ENCODE data around the gene TOB1. TPM values are rescaled to one million over a fixed set of nuclear protein-coding genes. Genes with fewer than 3 reads are reported as not detected.

Gene TOB1
- total and polyA plus RNA-seq, 2 of the 4 experiments (the other 2 are of a cell fraction) = 4.3 to 9.0 TPM

DNA sequence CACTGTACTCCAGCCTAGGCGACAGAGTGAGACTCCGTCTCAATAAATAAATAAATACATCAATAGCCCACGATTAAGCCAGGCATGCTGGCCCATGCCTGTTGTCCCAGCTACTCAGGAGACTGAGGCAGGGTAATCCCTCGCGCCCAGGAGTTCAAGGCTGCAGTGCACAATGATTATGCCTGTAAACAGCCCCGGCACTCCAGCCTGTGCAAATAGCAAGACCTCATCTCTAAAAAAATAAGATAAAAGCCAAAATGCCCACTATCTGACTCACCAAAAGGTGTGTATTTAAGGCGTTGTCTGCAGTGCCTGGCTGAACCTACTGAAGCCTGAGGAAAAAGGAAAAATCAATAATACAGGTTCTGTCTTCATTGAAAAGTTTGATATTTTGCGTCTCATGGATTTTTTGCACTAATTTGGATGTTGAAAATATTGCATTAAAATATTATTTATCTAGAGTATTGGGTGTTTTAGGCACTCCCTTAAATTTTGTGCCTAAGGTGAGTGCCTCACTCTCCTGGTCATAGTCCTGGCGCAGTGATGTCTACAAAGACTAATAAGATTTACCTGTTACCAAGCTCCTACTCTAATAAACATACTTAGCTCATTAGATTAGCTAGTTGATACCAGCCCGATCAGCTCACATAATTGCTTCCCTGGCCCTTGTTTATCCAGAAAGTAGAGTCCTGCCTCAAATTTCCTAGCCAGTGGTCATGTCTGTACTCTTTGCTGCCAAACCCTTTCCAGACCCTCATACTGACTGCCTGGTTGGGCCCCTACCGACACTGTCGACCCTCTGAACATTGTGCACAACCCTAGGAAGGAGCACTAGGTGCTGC, 24.7 kb upstream of the TOB1 start (continued):
- TF ChIP-seq MAFK (IDR thresholded peaks at IDR 0.05; ENCODE audit: low read depth, low read length) = no peak

GRCh38 chr17:50889528-50890118, 23.5 kb upstream of the TOB1 start:
- in situ Hi-C loops (cut with MboI; ENCODE audit: low sequenced_read_pairs) = no loop called here
- no peak overlapping the region for H3K4ac ChIP-seq (ENCODE audit: low read depth, low read length)
- POLR2A ChIA-PET (ENCODE audit: unreplicated experiment) = no interaction called here
- H3K36me3 ChIP-seq (ENCODE audit: control insufficient read depth, insufficient read depth, low read length) = no peaks in the 10 kb centered on the region
- H2AFZ ChIP-seq (replicated peaks; ENCODE audit: low read length, poor library complexity) = no peak overlapping the region
- no peak overlapping the region for H2BK20ac ChIP-seq (ENCODE audit: low read depth, low read length)
- no peaks in the 10 kb centered on the region for H3K9me3 ChIP-seq (ENCODE audit: control insufficient read depth, insufficient read depth, low read length)
- H3K4me3 ChIP-seq (ENCODE audit: insufficient read depth, low read depth, low read length) = no peak overlapping the region
- ATAC-seq (ENCODE audit: low read depth) (no peak), DNase-seq (no peak)
- no peak overlapping the region for H2BK15ac ChIP-seq (ENCODE audit: low read depth, low read length)
- H3K27me3 ChIP-seq (ENCODE audit: control insufficient read depth, insufficient read depth, low read length) = peaks cover 26% of the 10 kb centered on the region
- 100% methylated on average over 2 of the region's 3 CpGs; no CpG with 5 or more reads in 1 of the 2 experiments for WGBS, 2 experiments (ENCODE audit: extremely low coverage in 2 of 2, insufficient read length in 1 of 2)
- H4K5ac ChIP-seq (ENCODE audit: low read depth, low read length) = no peak overlapping the region
- no peak overlapping the region for H4K8ac ChIP-seq (ENCODE audit: low read depth in 2 of 2, low read length in 2 of 2)
- dilution Hi-C loops (cut with HindIII; ENCODE audit: low sequenced_read_pairs, unreplicated experiment) = no loop called here
- no peak overlapping the region for H3K14ac ChIP-seq (replicated peaks; ENCODE audit: low read depth, low read length)
- BruUV-seq (replicated peaks) = no TSS peak
- H2BK5ac ChIP-seq (ENCODE audit: low read depth, low read length, poor library complexity, severe bottlenecking) = no peak overlapping the region
- H3K56ac ChIP-seq (ENCODE audit: extremely low read depth, insufficient read depth, low read length) = no peak overlapping the region
- H3K9ac ChIP-seq (ENCODE audit: low read depth, low read length) = no peak overlapping the region
- no peak overlapping the region for H2BK120ac ChIP-seq (ENCODE audit: low read depth, low read length)
- H3K18ac ChIP-seq (ENCODE audit: low read depth, low read length) = no peak overlapping the region
- intact Hi-C loops (cut with micrococcal nuclease) = no loop called here
- H3K4me2 ChIP-seq (ENCODE audit: low read depth, low read length) = no peak overlapping the region
- H2AK9ac ChIP-seq (replicated peaks; ENCODE audit: low read depth, low read length, poor library complexity) = no peak overlapping the region
- H2AK5ac ChIP-seq (ENCODE audit: low read depth, low read length) = no peak overlapping the region
- no peaks in the 10 kb centered on the region for H4K20me1 ChIP-seq (ENCODE audit: insufficient read depth, low read length)
- no peak overlapping the region for H3K27ac ChIP-seq (ENCODE audit: insufficient read depth, low read length)
- H3K9me1 ChIP-seq (ENCODE audit: insufficient read depth, low read length) = 0 out of 2 replicates have a peak, but pooled peaks cover 3% of the 10 kb centered on the region
- CTCF ChIA-PET = no interaction called here
- H3K79me1 ChIP-seq (ENCODE audit: low read depth in 1 of 2, low read length in 2 of 2) = no peaks in the 10 kb centered on the region
- peaks cover 2% of the 10 kb centered on the region for H3K4me1 ChIP-seq (ENCODE audit: control insufficient read depth, insufficient read depth, low read length)
- H4K91ac ChIP-seq (ENCODE audit: insufficient read depth, low read depth, low read length) = no peak overlapping the region
- H3K23ac ChIP-seq (ENCODE audit: low read depth, low read length) = no peak overlapping the region
- no peak for TF ChIP-seq BHLHE40 (IDR thresholded peaks at IDR 0.05; ENCODE audit: low read depth, low read length)
- TF ChIP-seq SMC3 (IDR thresholded peaks at IDR 0.05; ENCODE audit: low read depth, low read length) = no peak
- TF ChIP-seq MAZ (IDR thresholded peaks at IDR 0.05; ENCODE audit: borderline replicate concordance, low read depth, low read length) = no peak
- TF ChIP-seq, protein P1, sequence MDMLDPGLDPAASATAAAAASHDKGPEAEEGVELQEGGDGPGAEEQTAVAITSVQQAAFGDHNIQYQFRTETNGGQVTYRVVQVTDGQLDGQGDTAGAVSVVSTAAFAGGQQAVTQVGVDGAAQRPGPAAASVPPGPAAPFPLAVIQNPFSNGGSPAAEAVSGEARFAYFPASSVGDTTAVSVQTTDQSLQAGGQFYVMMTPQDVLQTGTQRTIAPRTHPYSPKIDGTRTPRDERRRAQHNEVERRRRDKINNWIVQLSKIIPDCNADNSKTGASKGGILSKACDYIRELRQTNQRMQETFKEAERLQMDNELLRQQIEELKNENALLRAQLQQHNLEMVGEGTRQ (IDR thresholded peaks at IDR 0.05; ENCODE audit: low read depth, low read length) = no peak
- TF ChIP-seq CEBPB (IDR thresholded peaks at IDR 0.05; ENCODE audit: low read depth, low read length) = no peak
- TF ChIP-seq POLR2A (IDR thresholded peaks at IDR 0.05; ENCODE audit: low read depth, low read length) = no peak
- no peak for TF ChIP-seq MAFK (IDR thresholded peaks at IDR 0.05; ENCODE audit: low read depth, low read length)
- TF ChIP-seq, protein P2, sequence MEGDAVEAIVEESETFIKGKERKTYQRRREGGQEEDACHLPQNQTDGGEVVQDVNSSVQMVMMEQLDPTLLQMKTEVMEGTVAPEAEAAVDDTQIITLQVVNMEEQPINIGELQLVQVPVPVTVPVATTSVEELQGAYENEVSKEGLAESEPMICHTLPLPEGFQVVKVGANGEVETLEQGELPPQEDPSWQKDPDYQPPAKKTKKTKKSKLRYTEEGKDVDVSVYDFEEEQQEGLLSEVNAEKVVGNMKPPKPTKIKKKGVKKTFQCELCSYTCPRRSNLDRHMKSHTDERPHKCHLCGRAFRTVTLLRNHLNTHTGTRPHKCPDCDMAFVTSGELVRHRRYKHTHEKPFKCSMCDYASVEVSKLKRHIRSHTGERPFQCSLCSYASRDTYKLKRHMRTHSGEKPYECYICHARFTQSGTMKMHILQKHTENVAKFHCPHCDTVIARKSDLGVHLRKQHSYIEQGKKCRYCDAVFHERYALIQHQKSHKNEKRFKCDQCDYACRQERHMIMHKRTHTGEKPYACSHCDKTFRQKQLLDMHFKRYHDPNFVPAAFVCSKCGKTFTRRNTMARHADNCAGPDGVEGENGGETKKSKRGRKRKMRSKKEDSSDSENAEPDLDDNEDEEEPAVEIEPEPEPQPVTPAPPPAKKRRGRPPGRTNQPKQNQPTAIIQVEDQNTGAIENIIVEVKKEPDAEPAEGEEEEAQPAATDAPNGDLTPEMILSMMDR (conservative IDR thresholded peaks at IDR 0.05; ENCODE audit: low read depth, low read length) = no peak
- no peak for TF ChIP-seq CHD1 (IDR thresholded peaks at IDR 0.05; ENCODE audit: low read depth, low read length)
- TF ChIP-seq RCOR1 (IDR thresholded peaks at IDR 0.05; ENCODE audit: insufficient replicate concordance, low read length) = no peak
- no peak for TF ChIP-seq RFX5 (IDR thresholded peaks at IDR 0.05; ENCODE audit: low read depth, low read length)
- TF ChIP-seq, protein P3, sequence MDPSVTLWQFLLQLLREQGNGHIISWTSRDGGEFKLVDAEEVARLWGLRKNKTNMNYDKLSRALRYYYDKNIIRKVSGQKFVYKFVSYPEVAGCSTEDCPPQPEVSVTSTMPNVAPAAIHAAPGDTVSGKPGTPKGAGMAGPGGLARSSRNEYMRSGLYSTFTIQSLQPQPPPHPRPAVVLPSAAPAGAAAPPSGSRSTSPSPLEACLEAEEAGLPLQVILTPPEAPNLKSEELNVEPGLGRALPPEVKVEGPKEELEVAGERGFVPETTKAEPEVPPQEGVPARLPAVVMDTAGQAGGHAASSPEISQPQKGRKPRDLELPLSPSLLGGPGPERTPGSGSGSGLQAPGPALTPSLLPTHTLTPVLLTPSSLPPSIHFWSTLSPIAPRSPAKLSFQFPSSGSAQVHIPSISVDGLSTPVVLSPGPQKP (IDR thresholded peaks at IDR 0.05; ENCODE audit: borderline replicate concordance, low read depth, low read length) = no peak
